Stimulated activated CD8-positive, alpha-beta memory T cell treated with anti-CD3 and anti-CD28 coated beads, Interleukin-12 subunit alpha, Interleukin-12 subunit beta, amount 100 ng/mL, for 1 hour (primary cell): ENCODE data around the gene PDGFA.

Experiments
- DNase-seq: peaks from one replicate; pipeline ENCODE4 v3.0.0-alpha.2; 2020; ENCODE audit warnings: low read depth

The PDGFA gene

GRCh38 chr7:472640-472957 is 47.0 kb downstream of the PDGFA start:
- DNase-seq = no peak

- no peak for DNase-seq
Measured at GRCh38 chr7:471866-472639, 47.6 kb downstream of the PDGFA start.

- no peak for DNase-seq
Measured at GRCh38 chr7:471191-471865, 48.3 kb downstream of the PDGFA start.

GRCh38 chr7:469563-469961 is 50.1 kb downstream of the PDGFA start:
- no peak for DNase-seq

- DNase-seq = no peak
Measured at GRCh38 chr7:468681-469562, 50.7 kb downstream of the PDGFA start.

- no peak for DNase-seq
Measured at GRCh38 chr7:467856-468545, 51.6 kb downstream of the PDGFA start.

- DNase-seq = no peak
Measured at GRCh38 chr7:467393-467828, 52.2 kb downstream of the PDGFA start.

GRCh38 chr7:466465-467191 is 53.0 kb downstream of the PDGFA start:
- no peak for DNase-seq

GRCh38 chr7:465710-466400 is 53.8 kb downstream of the PDGFA start:
- DNase-seq = no peak

- no peak for DNase-seq
Measured at GRCh38 chr7:464454-465401, 54.9 kb downstream of the PDGFA start.

- no peak for DNase-seq
Measured at GRCh38 chr7:463817-464453, 55.7 kb downstream of the PDGFA start.

GRCh38 chr7:463362-463781 is 56.3 kb downstream of the PDGFA start:
- no peak for DNase-seq

- no peak for DNase-seq
Measured at GRCh38 chr7:462173-463103, 57.2 kb downstream of the PDGFA start.

GRCh38 chr7:461453-462172 is 58.0 kb downstream of the PDGFA start:
- no peak for DNase-seq

GRCh38 chr7:461117-461452 is 58.6 kb downstream of the PDGFA start:
- DNase-seq = no peak

GRCh38 chr7:460374-461116 is 59.1 kb downstream of the PDGFA start:
- DNase-seq = no peak
